GM21737 (cell line): Measurements from ENCODE around the gene BCOR.

Experiments
- ATAC-seq: cut with Tn5 transposase; IDR thresholded peaks from one replicate; pipeline ENCODE4 v1.9.1; 2021; ENCODE audit warnings: mild to moderate bottlenecking, moderate library complexity; ENCODE audit not compliant: unreplicated experiment

The BCOR gene

GRCh38 chrX:40099055-40099958 is 1.5 kb upstream of the BCOR start:
- no peak for ATAC-seq

DNA sequence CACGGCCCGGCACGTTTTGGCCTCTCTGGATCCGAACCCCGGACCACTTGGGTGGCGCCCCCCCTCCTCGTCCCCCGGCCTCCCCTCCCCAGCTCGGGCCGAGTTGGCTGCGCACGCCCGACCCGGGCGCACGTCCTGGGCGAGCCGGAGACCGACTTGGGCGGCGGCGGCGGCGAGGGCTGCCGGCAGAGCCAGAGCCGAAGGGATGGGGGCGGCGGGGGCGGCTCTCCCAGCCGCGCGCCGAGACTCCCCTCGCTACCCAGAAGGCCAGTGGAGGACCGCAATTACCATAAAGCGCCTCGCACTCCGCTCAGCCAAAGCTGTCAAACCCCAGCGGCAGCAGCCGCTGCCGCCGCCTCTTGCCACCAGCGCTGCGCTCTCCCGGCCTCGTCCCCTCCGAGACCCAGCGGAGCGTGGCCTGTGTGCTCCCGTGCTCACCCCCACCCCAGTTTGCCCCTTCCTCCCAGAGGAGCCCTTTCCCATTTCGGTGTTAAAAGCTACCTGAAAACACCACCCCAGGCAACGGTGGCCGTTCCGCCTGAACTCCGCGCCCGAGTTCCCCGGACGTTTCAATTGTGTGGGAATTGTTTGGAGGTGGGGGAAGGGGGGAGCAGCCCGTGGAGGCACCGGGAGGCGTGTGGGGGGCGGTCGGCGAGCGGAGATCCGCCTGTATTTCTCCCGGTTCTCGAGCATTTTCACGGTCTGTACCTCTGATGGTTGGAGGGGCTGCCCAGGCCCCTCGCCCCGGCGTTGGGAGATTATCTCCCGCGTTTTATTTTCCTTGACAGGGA is 701 bp upstream of the BCOR start:
- ATAC-seq = no peak

DNA sequence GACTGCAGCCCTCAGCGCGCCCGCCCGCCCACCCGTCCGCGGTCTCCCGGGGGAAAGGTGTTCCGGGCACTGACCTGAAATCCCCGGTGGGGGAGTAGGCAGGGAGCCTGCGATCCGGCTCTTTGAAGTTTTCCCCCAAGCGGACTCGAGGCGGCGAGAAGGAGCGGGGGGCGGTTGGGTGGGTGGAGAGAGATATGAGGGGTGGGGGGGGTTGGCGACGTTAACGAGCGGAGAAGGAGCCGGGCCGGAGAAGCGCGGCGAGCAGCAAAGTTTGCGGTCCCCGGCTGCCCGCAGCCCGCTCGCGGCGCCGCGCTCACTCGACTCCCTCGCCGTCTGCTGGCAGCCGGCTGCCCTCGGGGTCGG is 636 bp downstream of the BCOR start:
- no peak for ATAC-seq

- ATAC-seq = no peak
Observed at GRCh38 chrX:40096395-40097091, 1.2 kb downstream of the BCOR start.

DNA sequence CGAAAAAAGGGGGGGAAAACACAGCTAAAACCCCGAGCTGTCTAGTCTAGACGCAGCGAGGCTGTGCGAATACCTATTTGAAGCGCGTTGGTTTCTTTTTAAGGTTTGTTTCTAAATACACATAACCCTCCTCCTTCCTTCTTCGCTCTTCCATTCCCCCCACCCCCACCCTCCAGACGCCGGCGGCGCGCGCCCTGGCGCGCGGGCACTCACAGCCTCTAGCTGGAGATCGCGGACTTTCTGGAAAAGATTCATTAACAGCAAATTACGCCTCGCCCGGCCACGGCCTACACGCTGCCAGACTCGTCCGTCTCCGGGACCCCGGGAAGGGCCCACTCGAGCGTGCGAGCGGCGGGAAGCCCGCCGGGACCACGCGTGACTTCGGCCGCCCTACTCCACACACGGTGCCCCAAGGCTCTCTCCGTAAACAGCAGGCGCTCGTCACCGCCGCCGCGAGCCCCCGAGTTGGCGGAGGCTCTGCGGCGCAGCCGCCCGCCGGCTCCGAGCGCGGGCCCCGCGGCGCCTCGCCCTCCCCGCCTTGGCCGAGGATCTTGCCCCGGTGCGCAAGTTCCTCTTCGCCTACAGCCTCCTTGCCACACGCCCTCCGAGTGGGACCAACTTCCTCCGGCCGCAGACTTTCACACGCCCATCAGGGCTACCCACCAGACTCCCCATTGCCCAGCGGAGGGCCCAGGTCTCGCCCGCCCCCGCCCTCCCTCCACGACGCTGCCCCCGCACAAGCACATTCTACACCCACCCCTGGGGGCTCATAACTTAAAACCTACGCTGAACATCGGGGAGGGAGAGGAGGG is 2.0 kb downstream of the BCOR start:
- no peak for ATAC-seq

- ATAC-seq = no peak
Observed at GRCh38 chrX:40094900-40095582, 2.7 kb downstream of the BCOR start.

DNA sequence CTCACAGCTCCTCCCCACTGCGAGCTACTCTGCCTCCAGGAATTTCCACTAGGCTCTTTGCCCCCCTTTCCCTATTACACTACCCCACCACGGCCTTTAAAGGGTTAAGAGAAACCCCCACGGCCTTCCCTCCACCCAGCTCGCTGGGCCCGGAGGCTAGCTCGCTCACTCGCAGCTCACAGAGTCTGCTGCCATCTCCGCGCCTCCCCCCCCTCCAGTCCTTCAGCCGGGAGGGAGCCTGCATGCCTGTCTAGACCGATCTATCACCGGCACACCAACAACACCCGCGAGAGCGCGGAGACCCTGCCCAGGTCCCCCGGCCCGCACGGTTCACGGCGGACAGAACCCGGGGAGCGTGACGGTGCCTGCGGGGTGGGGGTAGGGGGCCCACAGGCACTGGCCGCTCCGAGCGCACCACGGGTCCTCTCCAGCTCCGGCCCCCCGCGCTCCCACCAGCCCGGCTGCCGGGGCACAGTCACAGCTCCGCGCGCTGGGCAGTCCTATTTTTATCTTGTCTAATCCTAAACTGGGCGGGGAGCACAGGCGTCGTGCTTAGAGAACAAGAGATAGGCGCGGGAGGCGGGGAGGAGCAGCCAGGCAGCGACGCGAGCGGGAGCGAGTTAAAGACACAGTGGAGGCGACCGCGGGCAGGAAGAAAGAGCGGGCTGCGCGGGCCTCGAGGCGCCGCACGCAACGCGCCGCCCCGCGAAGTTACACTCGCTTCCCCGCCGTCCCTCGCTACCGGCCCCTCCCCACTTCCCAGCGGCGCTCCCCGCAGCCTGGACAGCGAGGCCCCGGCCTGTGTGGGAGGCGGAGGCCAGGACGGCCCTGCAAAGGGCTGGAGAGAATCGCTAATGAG is 3.5 kb downstream of the BCOR start:
- no peak for ATAC-seq

DNA sequence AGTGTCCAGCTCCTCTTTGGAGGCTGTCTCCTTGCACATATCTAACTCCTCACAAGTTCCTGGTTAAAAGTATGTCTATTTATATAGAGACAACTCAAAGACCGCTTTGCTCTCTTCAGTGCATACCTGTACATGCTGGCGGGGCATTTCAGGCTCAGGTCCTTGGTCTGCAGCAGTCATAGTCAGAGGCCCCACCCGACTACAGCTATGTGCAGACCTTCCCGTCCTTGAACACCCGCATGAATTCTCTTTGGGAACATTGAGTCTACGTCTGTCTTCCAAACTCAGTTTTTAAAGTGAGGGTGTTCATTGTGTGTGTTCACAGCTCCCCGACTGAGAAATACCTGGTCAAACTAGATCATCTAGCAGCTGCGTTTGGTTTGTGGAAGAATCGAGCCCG is 4.2 kb downstream of the BCOR start:
- ATAC-seq = no peak

DNA sequence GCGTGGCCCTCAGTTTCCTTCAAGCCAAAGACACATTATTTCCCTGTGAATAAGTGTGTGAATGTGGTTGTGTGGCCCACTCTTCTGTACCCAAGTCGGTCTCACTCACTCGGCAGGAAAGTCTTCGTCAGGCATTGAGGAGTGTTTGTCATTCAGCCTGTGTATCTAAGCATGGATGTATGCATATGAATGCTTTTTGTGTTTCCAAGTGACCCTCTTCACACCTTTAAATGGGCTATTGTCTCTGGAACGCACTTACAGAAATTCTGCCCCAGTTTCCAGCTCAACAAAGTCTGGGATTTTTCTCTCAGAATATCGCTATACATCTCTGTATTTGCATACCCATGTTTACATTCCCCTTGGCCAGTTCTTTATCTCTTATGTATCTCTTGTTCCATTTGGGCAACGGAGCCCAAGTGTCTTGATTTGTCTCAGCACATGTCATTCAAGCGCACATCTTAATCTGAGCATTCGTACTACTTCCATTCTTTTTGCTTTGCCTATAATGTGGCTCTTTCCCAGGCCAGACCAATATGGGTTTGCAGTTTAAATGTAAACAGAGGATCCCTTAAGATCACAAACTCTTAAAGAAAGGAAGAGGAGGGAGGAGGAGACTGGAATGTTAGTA is 4.8 kb downstream of the BCOR start:
- ATAC-seq = no peak

DNA sequence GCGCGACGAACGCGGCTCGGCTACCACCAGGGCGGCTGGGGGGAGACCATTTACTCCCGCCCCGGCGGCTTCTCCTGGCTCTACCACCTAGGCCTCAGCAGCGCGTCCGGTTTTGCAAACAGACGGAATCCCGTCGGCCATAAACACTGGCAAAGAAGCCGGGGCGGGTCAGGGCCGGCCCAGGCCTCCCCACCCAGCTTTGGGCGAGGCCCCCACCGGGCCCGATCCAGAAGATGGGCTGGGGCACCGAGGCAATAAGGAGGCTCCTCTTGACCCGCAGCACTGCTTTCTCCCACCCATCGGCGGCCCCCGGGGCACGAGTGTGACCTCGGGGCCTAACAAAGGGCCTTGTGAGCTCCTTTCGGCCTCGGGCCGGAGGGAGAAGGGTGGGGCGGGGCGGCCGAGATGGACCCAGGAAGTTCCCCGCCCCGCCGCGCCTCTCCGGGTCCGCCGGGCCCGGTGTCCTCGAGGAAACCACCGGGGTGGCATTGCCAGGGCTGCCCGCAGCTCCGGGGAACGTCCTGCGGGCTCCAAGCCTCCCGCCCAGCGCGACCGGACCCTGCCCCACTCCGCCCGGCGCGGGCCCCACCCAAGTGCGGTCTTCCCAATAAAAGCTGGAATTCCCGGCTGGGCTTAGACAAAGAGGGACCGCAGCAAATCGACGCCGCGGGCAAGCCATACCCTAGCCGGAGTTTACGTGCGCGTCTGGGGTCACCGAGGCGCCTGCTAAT is 5.9 kb downstream of the BCOR start:
- ATAC-seq = no peak

- no peak for ATAC-seq
Observed at GRCh38 chrX:40090961-40091360, 6.8 kb downstream of the BCOR start.

DNA sequence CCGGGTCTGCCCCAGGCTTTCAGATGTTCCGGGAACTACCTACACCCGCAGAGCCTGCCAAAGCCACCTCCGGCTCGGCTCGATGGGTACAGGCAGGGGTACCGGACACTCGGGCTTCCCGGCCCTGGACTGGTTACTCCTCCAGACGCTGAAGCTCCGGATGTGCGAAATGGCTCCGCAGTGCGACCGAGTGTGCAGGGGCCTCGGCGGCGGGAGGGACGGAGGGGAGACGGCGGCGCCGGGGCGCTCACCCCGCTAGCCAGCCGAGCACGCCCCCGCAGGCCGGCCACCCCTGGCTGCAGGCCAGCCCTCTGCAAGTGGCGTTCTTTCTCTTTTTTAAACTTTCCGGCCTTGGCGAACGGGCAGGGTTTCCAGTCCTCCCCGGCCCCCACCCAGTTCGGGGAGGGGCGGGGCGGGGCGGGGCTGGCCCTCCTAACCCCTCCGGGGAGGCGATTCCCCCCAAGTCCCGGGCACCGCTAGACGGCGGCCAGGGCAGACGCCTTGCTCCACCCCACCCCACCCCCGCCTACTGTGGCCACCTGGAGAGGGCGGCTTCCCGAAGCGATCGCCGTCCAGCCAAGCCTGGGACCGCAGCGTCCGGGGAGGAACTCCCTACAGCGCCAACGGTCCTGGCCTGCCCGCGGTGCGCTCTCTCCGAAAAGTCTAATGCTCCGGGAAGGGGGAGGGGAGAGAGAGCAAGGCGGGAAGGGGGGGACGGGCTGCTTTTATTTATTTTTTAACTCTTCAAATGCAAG is 7.5 kb downstream of the BCOR start:
- ATAC-seq = no peak

DNA sequence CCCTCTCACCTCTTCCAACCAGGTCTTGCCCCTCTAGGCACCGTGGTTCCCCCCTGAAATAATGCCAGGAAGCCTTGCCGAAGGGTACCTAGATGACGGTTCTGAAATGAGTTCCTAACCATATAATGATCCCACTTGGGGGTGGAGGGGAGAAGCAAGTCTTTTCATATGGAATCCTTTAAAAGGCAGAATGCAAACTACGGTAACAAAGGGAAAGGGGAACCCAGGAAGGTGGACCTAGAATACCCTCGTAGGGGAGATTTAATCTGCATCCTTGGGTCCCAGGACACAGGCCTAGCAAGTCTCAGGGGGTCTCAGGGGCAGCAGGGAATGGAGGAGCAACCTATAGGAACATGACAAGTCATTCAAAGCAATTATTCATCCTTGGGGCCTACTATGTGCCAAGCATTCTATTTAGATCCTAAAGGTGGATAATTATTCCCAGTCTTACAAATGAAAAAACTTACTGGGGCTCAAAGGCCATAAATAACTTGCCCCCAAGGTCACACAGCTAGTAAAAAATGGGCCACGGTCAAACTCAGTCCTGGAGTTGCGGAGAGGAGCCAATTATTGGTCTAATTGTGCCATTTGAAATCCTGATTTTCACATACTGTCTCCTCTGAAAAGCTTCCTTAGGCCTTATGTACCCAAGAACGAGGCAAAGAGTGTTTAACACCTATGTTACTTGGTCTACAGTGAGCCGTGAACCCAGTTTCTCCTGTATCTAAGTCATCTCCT is 8.8 kb downstream of the BCOR start:
- ATAC-seq = no peak

DNA sequence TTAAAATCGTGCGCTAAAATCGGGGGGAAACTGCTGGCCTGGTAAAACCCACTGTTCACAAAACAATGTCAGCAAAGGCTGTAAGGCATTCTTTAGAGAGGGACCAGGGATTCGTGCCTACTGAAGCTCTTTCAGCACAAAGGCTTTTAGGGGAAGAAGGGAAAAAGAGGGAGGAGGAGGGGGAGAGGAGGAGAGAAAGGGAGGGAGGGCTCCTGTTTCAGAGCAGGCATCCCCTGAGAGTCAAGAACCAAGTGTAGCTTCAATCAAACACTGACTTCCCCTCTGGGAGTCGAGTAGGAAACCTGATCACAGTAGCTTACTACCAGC is 9.5 kb downstream of the BCOR start:
- no peak for ATAC-seq

DNA sequence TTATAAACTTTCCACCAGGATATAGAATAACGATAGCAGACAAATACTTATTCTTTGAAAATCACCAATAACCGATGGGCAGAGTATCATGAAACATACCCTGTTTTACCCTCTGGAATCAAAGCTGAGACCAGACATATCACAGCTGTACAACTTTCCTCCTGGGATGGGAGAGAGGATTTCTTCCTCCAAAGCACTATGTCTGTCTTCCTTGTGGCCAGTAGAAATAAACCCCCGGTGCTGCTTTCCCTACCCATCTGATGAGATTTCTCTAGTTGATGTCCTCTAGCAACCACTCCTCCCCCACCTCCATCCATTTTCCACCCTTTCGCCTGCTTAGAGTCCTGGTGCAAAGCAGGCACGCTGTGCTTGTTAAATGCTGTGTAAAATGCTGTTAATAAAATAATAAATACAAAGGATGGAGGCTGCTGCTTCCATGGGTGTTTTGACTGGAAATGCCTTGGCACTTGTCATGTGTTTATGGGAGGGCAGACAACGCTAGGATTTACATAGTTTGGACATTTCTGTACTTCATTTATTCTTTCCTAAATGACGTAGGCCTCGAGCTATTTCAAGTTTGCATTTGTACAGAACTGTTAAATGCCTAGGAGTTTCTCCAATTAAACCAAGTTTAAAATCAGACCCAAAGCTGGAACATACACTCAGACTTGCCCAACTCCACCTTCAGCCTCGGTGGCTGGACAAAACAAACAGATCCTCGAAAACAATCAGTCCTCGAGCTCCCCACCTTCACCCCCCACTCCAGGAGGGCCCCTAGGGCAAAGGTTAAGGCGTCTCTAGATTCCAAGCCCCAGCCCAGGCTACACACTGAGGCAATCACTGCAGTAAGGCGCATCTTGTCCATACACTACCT is 10.1 kb downstream of the BCOR start:
- ATAC-seq = no peak
